ENCODE data around the gene GBE1.

DNA sequence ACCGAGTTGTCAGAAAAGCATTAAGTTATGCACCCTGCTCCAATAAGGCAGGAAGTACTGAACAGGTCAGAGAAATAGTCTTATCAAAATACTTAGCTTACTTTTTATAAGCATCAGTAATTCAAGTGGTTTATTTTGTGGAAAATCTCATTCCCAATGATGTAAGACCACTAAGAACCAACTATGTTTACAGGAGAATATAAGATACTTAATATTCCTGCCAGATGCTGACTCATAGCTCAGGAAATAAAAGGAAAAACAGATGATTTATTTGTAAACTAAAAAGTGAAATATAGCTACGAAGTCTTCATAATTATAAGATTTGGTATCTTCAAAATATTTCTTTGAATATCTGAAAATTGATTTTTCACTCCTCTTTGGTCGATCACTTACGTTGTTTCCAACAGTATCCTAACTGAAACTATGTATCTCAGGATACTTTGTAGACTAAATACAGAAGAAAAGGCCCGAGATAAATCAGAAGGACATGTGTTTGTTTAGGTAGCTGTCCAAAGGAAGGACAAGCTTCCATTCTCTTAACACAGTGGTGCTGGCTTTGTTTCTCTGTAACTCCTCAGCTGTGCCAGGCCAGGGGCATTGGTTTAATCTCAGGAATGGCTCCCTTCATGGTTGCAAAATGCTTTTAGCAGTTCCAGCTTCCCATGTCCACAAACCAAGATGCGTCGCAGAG lies 295.8 kb downstream of the GBE1 start:
- TF ChIP-seq EZH2 (optimal IDR thresholded peaks at IDR 0.05; ENCODE audit: low read depth, low read length) (no peak), EZH2phosphoT487 (IDR thresholded peaks at IDR 0.05; ENCODE audit: low read length) (no peak)
- TF ChIP-seq, protein P1, sequence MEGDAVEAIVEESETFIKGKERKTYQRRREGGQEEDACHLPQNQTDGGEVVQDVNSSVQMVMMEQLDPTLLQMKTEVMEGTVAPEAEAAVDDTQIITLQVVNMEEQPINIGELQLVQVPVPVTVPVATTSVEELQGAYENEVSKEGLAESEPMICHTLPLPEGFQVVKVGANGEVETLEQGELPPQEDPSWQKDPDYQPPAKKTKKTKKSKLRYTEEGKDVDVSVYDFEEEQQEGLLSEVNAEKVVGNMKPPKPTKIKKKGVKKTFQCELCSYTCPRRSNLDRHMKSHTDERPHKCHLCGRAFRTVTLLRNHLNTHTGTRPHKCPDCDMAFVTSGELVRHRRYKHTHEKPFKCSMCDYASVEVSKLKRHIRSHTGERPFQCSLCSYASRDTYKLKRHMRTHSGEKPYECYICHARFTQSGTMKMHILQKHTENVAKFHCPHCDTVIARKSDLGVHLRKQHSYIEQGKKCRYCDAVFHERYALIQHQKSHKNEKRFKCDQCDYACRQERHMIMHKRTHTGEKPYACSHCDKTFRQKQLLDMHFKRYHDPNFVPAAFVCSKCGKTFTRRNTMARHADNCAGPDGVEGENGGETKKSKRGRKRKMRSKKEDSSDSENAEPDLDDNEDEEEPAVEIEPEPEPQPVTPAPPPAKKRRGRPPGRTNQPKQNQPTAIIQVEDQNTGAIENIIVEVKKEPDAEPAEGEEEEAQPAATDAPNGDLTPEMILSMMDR (IDR thresholded peaks at IDR 0.05; ENCODE audit: low read length): no peak

Measured in MM.1S (cell line).